Measurements from ENCODE around the gene PRSS23. TPM values are rescaled to one million over a fixed set of nuclear protein-coding genes. Genes with fewer than 3 reads are reported as not detected.

The PRSS23 gene
- total RNA-seq, 4 donors from 2014 or later = 11.9 to 36.3 (median 29.0) TPM

- Histone ChIP-seq H3K4me1 (no peaks in the 10 kb centered on the region), H3K4me3 (no peak overlapping the region), H3K9me3 (no peaks in the 10 kb centered on the region), H3K27ac (no peak overlapping the region), H3K27me3 (no peaks in the 10 kb centered on the region), H3K36me3 (no peaks in the 10 kb centered on the region)
- no peak for DNase-seq (ENCODE audit: low spot score in 2 of 2)
- WGBS, 2 donors = 91 to 92% methylated on average over 2 of the region's 2 CpGs
- TF ChIP-seq POLR2A (IDR thresholded peaks at IDR 0.05) (no peak), EP300 (IDR thresholded peaks at IDR 0.05) (no peak), CTCF (IDR thresholded peaks at IDR 0.05) (no peak)
Observed at GRCh38 chr11:86849679-86850078, 49.3 kb downstream of the PRSS23 start.

Other genes starting within 250 kb of the PRSS23 start
- gene ME3, start 127.9 kb upstream of the PRSS23 start, total RNA-seq = 10 to 100 TPM; 30.8 to 54.6 (median 36.7) TPM
- 100 to 1,000 TPM in 1 of 4 donors, 10 to 100 TPM in 3; 66.8 to 106 (median 80.4) TPM for gene FZD4, start 154.9 kb downstream of the PRSS23 start, total RNA-seq
- 10 to 100 TPM; 23.2 to 28.5 (median 25.6) TPM for gene TMEM135, start 237.4 kb downstream of the PRSS23 start, total RNA-seq

Measured in tibial nerve (tissue), 4 donors.